ENCODE results near the gene MXI1. TPM values are rescaled to one million over a fixed set of nuclear protein-coding genes. Genes with fewer than 3 reads are reported as not detected.

The MXI1 gene
- total and polyA plus RNA-seq, 4 donors: 11.2 to 55.8 (median 18.7) TPM

GRCh38 chr10:110317866-110318850 is 110.8 kb downstream of the MXI1 start:
- no peak for ATAC-seq (ENCODE audit: insufficient read depth, low FRiP score)
- Histone ChIP-seq H3K9me3 (ENCODE audit: control insufficient read depth in 4 of 4, insufficient read depth in 3 of 4, low read length in 3 of 4) (peaks cover 0 to 1% (median 0%) of the 10 kb centered on the region in 4 donors), H3K36me3 (ENCODE audit: control insufficient read depth in 4 of 4, insufficient read depth in 4 of 4, low read length in 4 of 4) (no peaks in the 10 kb centered on the region), H3K27me3 (ENCODE audit: control insufficient read depth in 3 of 3, insufficient read depth in 3 of 3, low read length in 2 of 3) (peaks cover 0 to 3% (median 0%) of the 10 kb centered on the region in 3 donors), H3K9ac (ENCODE audit: insufficient read depth in 1 of 2, low read length in 2 of 2) (no peak overlapping the region), H3K4me1 (ENCODE audit: control insufficient read depth in 5 of 5, insufficient read depth in 5 of 5, low read length in 5 of 5) (no peaks in the 10 kb centered on the region), H3K4me3 (no peak overlapping the region), H3K27ac (ENCODE audit: low read depth in 1 of 2, low read length in 1 of 2) (no peak overlapping the region)
- 94% methylated on average over 15 of the region's 15 CpGs for WGBS, 2 donors
- no peak for TF ChIP-seq CTCF (IDR thresholded peaks at IDR 0.05; ENCODE audit: control extremely low read depth, extremely low read depth)
- DNase-seq: no peak

GRCh38 chr10:110321869-110322620 is 114.6 kb downstream of the MXI1 start:
- 88 to 93% methylated on average over 6 of the region's 6 CpGs for WGBS, 2 donors
- H3K27ac ChIP-seq (ENCODE audit: low read depth in 1 of 2, low read length in 1 of 2): no peak overlapping the region
- no peak for DNase-seq
- no peak for ATAC-seq (ENCODE audit: insufficient read depth, low FRiP score)
- no peak overlapping the region for H3K4me3 ChIP-seq
- no peak overlapping the region for H3K9ac ChIP-seq (ENCODE audit: insufficient read depth in 1 of 2, low read length in 2 of 2)
- H3K9me3 ChIP-seq (ENCODE audit: control insufficient read depth in 4 of 4, insufficient read depth in 3 of 4, low read length in 3 of 4): peaks cover 0 to 2% (median under 1%) of the 10 kb centered on the region in 4 donors
- H3K36me3 ChIP-seq (ENCODE audit: control insufficient read depth in 4 of 4, insufficient read depth in 4 of 4, low read length in 4 of 4): no peaks in the 10 kb centered on the region
- TF ChIP-seq CTCF (IDR thresholded peaks at IDR 0.05; ENCODE audit: control extremely low read depth, extremely low read depth): no peak
- peaks cover 0 to 3% (median 0%) of the 10 kb centered on the region in 3 donors for H3K27me3 ChIP-seq (ENCODE audit: control insufficient read depth in 3 of 3, insufficient read depth in 3 of 3, low read length in 2 of 3)
- no peaks in the 10 kb centered on the region for H3K4me1 ChIP-seq (ENCODE audit: control insufficient read depth in 5 of 5, insufficient read depth in 5 of 5, low read length in 5 of 5)

- WGBS, 2 donors: 74 to 83% methylated on average over 2 of the region's 2 CpGs
- no peak for TF ChIP-seq CTCF (IDR thresholded peaks at IDR 0.05; ENCODE audit: control extremely low read depth, extremely low read depth)
- H3K4me1 ChIP-seq (ENCODE audit: control insufficient read depth in 5 of 5, insufficient read depth in 5 of 5, low read length in 5 of 5): no peaks in the 10 kb centered on the region
Measured at GRCh38 chr10:110323503-110323902, 116.1 kb downstream of the MXI1 start.

More at GRCh38 chr10:110323503-110323902, 116.1 kb downstream of the MXI1 start:
- H3K36me3 ChIP-seq (ENCODE audit: control insufficient read depth in 4 of 4, insufficient read depth in 4 of 4, low read length in 4 of 4): no peaks in the 10 kb centered on the region
- no peak for DNase-seq
- H3K9me3 ChIP-seq (ENCODE audit: control insufficient read depth in 4 of 4, insufficient read depth in 3 of 4, low read length in 3 of 4): peaks cover 0 to 2% (median under 1%) of the 10 kb centered on the region in 4 donors
- H3K27me3 ChIP-seq (ENCODE audit: control insufficient read depth in 3 of 3, insufficient read depth in 3 of 3, low read length in 2 of 3): peaks cover 0 to 3% (median 0%) of the 10 kb centered on the region in 3 donors
- H3K27ac ChIP-seq (ENCODE audit: low read depth in 1 of 2, low read length in 1 of 2): no peak overlapping the region
- no peak overlapping the region for H3K9ac ChIP-seq (ENCODE audit: insufficient read depth in 1 of 2, low read length in 2 of 2)
- no peak for ATAC-seq (ENCODE audit: insufficient read depth, low FRiP score)
- H3K4me3 ChIP-seq: no peak overlapping the region

All from lung (tissue), 12 donors.